CD4-positive, alpha-beta T cell treated with Interleukin-10 for 1 hour (primary cell): ENCODE measurements around the gene RAC2.
A peak's percentile ranks its signal among the peaks of the same experiment; 100 is the strongest.

Experiments used
- DNase-seq: peaks from one replicate; pipeline ENCODE4 v3.0.0-alpha.2; 2020

Gene RAC2

GRCh38 chr22:37275134-37275533 lies 31.1 kb upstream of the RAC2 start:
- DNase-seq: no peak

GRCh38 chr22:37274380-37274862 lies 30.4 kb upstream of the RAC2 start:
- DNase-seq: no peak

DNA sequence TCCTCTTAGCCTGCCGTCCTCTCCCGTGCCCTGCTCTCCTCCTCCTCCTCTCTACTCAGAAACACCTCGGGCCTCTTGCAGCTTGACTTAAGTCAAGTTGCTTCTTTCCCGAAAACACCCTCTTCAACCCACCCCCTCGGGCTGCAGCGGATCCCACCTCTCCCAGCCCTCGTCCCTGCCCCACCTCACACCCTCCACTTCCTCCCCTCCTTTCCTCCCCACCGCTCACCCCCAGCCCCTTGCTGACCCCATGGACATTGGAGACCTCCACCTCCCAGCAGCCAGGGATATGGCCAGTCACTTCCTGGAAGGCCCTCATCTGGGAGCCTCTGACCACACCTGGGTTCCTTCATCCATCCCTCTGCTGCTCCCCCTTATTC lies 29.8 kb upstream of the RAC2 start:
- DNase-seq: no peak

GRCh38 chr22:37273126-37273845 lies 29.2 kb upstream of the RAC2 start:
- DNase-seq: no peak

DNA sequence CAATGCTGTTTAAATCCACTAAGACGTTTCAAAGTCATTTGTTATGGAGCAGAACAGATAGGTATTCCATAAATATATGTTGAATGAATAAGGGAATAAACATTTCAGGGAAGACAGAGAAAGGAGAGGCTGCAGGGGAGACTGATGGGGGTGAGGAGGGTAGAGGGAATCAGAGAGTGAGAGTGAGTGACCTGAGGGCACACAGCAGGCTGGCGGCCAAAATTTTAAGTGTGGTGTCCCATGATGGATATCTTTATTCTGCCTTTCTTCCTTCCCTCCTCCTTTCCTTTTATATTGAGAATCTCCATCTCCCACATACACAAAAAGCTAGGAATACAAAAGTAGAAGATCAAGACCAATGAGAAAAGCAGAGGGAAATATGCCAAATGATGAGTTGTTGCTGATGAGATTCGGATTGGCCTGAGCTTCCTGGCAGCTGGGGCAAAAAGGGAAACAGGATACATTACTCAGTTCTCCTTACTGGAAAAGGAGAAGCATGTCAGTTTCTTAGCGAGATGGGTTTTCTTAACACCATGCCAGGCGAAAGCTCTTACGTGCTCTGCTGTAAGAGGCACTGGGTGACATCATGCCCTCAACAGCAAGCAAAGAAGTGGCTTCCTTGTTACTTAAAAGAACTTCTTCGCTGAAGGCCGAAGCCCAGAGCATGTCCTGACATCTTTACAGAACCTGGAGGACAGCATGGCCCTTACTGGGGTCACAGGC lies 27.0 kb upstream of the RAC2 start:
- DNase-seq: no peak

DNA sequence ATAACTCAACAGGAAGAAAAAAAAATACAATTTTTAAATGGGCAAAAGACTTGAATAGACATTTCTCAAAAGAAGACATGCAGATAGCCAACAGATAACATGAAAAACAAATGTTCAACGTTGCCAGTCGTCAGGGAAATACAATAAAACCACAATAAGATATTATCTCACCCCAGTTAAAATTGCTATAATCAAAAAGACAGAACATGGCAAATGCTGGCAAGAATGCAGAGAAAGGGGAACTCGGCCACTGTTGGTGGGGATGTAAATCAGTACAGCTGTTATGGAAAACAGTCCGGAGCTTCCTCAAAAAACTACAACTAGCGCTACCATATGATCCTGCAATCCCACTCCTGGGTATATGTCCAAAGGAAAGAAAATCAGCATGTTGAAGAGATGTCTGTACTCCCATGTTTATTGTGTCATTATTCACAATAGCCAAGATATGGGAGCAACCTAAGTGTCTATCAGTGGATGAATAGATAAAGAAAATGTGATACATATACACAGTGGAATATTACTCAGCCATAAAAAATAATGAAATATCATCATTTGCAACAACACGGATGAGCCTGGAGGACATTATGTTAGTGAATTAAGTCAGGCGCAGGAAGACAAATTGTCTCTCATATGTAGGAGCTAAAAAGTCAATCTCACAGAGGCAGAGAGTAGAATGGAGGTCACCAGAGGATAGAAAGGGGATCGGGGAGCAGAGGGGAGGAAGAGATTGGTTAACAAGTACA lies 26.0 kb upstream of the RAC2 start:
- DNase-seq: peak; percentile 30

GRCh38 chr22:37267661-37268413 lies 23.8 kb upstream of the RAC2 start:
- peak; percentile 23 for DNase-seq

DNA sequence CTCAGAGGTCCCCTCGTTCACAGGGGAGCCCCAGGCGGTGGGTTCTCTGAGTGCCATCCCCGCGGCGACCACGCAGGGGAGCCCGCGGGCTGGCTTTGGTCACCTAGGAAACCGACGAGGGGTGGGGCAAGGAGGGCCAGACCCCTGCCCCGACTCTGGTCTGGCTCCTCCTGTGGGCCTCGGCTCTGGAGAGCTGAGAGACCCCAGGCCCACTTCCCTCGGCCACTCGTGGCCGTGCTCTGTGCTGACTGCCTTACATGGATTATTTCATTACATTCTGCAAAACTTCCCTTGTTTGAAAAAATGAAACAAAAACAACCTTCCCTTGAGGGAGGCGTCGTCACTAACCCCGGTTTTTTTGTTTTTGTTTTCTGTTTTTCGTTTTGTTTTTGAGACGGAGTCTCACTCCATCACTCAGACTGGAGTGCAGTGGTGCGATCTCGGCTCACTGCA lies 23.1 kb upstream of the RAC2 start:
- DNase-seq: peak; percentile 78

- DNase-seq: no peak
Measured at GRCh38 chr22:37266581-37267134, 22.6 kb upstream of the RAC2 start.

- no peak for DNase-seq
Measured at GRCh38 chr22:37263966-37264887, 20.2 kb upstream of the RAC2 start.

GRCh38 chr22:37262346-37262745 lies 18.3 kb upstream of the RAC2 start:
- no peak for DNase-seq

DNA sequence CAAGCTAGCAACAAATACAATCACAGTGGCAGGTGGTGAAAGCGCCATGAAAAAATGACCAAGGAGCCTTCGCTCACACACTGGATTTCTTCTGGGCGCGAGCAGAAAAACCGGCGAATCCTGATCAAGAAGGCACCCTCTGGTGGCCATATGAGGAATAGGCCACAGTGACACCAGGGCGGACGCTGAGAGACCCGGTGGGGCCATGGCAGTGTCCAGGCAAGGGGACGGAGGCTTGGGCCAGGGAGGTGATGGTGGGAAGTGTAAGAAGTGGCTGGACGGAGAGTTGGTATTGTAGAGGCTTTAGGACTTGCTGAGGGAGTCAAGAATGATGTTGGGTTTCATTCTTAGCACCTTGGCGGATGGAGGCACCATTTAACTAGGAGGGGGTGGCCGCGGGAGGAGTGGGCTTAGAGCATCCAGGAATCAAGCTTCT lies 16.9 kb upstream of the RAC2 start:
- peak; percentile 76 for DNase-seq

DNA sequence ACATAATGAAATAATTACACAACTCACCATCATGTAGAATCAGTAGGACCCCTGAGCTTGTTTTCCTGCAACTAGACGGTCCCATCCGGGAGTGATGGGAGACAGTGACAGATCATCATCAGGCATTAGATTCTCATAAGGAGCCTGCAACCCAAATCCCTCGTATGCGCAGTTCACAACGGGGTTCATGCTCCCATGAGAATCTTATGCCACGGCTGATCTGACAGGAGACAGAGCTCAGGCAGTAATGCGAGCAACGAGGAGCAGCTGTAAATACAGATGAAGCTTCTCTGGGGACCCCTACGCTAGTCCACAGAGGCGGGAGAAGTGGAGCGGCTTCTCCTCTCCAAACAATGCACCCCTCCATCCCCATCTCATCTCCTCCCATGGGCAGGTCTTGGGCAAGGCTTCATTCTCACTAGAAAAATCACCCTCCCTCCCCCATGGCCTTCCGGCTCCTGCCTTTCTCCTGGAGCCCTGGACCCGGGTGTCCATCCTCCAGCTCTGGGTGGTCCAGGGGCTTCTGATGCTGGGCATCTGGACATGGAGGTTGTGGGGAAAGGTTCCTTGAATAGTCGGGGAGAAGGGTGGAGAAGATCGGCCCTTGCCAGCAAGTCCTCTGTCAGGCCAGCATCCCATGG lies 16.2 kb upstream of the RAC2 start:
- DNase-seq: no peak

DNA sequence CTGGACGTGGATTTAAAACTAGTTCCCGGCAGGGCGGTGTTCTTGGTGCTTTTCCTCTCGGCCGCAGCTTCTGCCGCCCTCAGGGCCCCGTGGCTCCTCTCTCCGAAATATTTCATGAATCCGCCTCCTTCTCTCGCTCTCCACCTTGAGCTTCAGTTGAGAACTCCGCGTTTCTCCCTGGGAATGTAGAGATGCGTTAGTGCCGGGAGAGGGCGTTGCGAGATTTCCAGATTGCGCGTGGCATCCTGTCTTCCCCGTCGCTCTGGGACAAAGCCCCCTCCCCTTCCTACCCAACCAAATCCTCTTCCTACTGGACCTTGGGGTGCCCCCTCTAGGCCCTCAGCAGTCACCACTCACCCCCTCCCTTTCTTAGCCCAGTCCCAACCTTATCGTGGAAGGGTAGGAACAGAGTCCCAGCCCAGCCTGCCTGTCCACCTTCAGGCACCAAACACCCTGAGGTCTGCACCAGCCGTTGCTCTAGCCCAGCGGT lies 15.5 kb upstream of the RAC2 start:
- no peak for DNase-seq

- DNase-seq: no peak
Measured at GRCh38 chr22:37258753-37259401, 14.8 kb upstream of the RAC2 start.

- no peak for DNase-seq
Measured at GRCh38 chr22:37258005-37258752, 14.1 kb upstream of the RAC2 start.

DNA sequence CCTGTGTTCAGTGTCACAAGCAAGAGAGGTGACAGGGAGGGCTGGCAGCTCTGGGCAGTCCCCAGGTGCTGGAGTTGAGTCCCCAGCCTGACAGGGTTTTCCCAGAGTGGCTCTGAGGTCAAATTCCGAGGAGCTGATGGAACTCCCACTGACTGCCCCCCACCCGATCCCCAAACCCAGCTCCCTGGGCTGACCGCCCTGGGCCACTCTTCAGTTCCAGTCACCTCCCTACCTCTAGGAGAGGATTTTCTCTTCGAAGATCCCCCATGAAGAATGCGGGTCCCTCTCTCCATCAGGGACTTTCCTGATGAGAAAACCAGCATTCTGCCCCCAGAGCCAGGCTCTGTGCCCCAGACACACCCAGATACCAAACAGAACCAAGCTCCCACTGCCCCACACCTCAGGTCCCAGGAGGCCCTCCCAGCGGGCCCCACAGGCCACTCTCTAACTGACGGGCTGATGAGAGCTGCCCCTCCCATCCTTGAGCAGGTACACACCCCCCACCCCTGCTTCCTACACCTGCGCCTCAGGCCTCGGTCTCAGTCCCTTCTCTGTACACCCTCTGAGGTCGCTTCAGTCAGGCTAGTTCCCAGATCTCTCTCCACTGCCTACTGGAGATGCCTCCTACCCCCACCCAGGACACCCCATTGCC lies 12.1 kb upstream of the RAC2 start:
- DNase-seq: no peak

GRCh38 chr22:37255558-37256006 lies 11.5 kb upstream of the RAC2 start:
- no peak for DNase-seq

DNA sequence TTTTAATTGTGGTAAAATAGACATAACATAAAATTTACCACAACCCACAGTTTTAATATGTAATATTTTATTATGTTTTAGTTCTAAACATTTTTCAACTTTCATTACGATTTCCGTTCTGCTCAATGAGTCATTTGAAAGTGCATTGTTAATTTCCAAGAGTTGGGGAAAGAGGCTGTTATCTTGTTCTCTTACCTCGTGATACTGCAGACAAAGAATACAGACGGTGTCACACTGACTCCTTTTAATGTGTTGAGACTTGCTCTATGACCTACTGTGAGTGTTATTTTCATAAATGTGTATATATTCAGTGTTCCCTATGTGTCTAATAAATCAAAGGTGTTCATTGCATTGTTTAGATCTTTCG lies 10.8 kb upstream of the RAC2 start:
- DNase-seq: no peak
